ENCODE measurements around the gene MYH7B. TPM values are rescaled to one million over a fixed set of nuclear protein-coding genes. Genes with fewer than 3 reads are reported as not detected.

MYH7B gene
- total RNA-seq, 2 donors from 2014 or later = 24.4 to 34.9 TPM

DNA sequence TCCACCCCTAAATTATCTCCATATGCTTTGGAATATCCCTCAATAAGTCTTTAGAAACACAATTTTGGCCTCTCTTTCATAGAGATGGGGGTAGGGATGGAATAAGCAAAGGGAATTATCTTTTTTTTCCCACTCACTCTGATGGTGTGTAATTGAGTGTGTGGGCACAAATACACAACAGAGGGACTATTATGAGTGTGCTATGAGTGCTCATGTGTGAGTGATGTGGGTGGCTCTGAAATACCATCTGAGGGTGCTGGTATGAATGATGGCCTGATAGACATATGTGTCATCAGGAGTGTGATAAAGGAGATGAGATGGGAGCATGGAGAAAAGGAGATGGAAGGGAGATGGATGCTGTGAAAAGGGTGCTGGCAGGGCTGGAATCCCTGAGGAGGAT, 35.6 kb upstream of the MYH7B start:
- no peak overlapping the region for H3K27ac ChIP-seq
- TF ChIP-seq, protein P1, sequence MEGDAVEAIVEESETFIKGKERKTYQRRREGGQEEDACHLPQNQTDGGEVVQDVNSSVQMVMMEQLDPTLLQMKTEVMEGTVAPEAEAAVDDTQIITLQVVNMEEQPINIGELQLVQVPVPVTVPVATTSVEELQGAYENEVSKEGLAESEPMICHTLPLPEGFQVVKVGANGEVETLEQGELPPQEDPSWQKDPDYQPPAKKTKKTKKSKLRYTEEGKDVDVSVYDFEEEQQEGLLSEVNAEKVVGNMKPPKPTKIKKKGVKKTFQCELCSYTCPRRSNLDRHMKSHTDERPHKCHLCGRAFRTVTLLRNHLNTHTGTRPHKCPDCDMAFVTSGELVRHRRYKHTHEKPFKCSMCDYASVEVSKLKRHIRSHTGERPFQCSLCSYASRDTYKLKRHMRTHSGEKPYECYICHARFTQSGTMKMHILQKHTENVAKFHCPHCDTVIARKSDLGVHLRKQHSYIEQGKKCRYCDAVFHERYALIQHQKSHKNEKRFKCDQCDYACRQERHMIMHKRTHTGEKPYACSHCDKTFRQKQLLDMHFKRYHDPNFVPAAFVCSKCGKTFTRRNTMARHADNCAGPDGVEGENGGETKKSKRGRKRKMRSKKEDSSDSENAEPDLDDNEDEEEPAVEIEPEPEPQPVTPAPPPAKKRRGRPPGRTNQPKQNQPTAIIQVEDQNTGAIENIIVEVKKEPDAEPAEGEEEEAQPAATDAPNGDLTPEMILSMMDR (IDR thresholded peaks at IDR 0.05) = no peak
- H3K27me3 ChIP-seq = no peaks in the 10 kb centered on the region
- H3K4me3 ChIP-seq = no peak overlapping the region
- H3K4me1 ChIP-seq = peaks cover 0 to 40% of the 10 kb centered on the region in 2 donors
- H3K9me3 ChIP-seq = no peaks in the 10 kb centered on the region
- peaks cover 36% of the 10 kb centered on the region for H3K36me3 ChIP-seq
- no peak for DNase-seq (ENCODE audit: low spot score)

DNA sequence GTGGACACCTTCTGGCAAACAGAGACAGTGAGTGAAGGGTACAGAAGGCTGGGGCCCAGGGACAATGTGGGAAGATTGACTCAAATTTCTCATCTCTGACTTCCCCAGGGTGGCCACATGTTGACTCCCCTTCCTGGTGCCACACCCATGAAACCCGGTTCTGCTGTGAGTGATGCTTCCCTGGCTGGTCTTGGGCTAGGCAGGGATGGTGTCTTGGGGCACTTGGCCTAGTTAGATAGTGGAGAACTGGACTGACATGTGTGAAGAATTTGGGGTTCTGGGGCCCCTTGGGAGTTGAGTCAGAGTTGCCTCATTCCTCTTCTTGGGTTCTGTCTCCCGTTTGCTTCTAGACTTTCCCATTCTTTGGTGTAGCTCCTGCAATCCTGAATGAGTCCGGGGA, 34.2 kb upstream of the MYH7B start:
- H3K27ac ChIP-seq = peak overlapping the region; percentile 12 to 79
- no peaks in the 10 kb centered on the region for H3K27me3 ChIP-seq
- no peaks in the 10 kb centered on the region for H3K9me3 ChIP-seq
- no peak overlapping the region for H3K4me3 ChIP-seq
- TF ChIP-seq, protein P1 (IDR thresholded peaks at IDR 0.05) = no peak
- DNase-seq (ENCODE audit: low spot score) = no peak
- peaks cover 49% of the 10 kb centered on the region for H3K36me3 ChIP-seq
- peaks cover 0 to 27% of the 10 kb centered on the region in 2 donors for H3K4me1 ChIP-seq

DNA sequence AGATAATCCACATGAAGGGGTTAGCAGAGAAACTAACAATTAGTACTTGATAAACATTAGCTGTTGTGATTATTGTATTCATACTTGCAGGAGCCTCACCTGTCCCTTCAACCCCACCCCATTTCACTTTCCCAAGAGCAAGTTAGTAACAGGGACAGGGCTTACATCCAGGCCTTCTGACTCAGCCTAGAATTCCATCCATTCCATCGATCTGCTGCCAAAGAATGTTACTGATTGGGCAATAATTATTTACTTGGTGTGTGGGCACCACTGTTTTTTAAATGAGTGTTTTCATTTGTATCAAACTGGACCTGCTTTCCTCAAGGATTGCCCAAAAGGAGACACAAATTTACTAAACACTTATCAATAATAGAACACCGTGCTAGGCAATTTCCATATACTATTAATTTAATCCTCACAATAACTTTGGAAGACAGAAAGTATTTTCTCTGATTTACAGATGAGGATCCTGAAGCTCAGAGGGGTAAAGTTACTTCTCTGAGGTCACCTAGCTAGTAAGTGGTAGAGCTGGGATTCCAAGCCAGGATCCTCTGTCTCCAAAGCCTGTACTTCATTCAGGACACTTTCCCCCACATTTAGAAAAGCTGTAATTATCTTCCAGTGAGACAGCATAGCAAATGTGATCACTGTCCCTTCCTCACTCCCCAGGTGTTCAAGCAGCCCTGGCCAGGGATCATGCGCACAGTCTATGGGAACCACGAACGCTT, 32.9 kb upstream of the MYH7B start:
- TF ChIP-seq, protein P1 (IDR thresholded peaks at IDR 0.05) = no peak
- Histone ChIP-seq H3K36me3 (peaks cover 62% of the 10 kb centered on the region), H3K27me3 (no peaks in the 10 kb centered on the region), H3K9me3 (no peaks in the 10 kb centered on the region), H3K4me1 (peaks cover 0 to 22% of the 10 kb centered on the region in 2 donors), H3K4me3 (no peak overlapping the region), H3K27ac (peak overlapping the region; percentile 12 to 79)
- DNase-seq (ENCODE audit: low spot score) = peak; percentile 63

DNA sequence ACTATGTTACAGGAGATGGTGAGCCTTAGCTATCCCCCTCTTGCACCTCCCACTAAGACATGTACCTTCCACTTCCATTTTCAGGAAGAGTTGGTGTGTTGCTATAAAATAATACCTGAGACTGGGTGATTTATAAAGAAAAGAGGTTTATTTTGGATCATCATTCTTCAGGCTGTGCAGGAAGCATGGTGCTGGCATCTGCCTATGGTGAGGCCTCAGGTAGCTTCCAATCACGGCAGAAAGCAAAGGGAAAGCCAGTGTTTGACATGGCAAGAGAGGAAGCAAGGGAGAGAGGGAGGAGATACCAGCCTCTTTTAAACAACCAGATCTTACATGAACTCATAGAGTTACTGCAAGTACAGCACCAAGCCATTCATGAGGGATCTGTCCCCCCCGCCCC, 32.3 kb upstream of the MYH7B start:
- Histone ChIP-seq H3K27me3 (no peaks in the 10 kb centered on the region), H3K4me1 (peaks cover 0 to 22% of the 10 kb centered on the region in 2 donors), H3K27ac (peak overlapping the region; percentile 12 to 79), H3K4me3 (no peak overlapping the region), H3K36me3 (peaks cover 68% of the 10 kb centered on the region), H3K9me3 (no peaks in the 10 kb centered on the region)
- TF ChIP-seq, protein P1 (IDR thresholded peaks at IDR 0.05) = no peak
- no peak for DNase-seq (ENCODE audit: low spot score)

GRCh38 chr20:34925341-34925740, 30.3 kb upstream of the MYH7B start:
- no peak for DNase-seq (ENCODE audit: low spot score)
- H3K36me3 ChIP-seq = peaks cover 79% of the 10 kb centered on the region
- H3K27ac ChIP-seq = no peak overlapping the region
- no peaks in the 10 kb centered on the region for H3K9me3 ChIP-seq
- TF ChIP-seq, protein P1 (IDR thresholded peaks at IDR 0.05) = no peak
- H3K4me3 ChIP-seq = no peak overlapping the region
- H3K27me3 ChIP-seq = no peaks in the 10 kb centered on the region
- H3K4me1 ChIP-seq = peaks cover 0 to 22% of the 10 kb centered on the region in 2 donors

- no peak for DNase-seq (ENCODE audit: low spot score)
- Histone ChIP-seq H3K4me1 (peaks cover 0 to 22% of the 10 kb centered on the region in 2 donors), H3K27ac (no peak overlapping the region), H3K9me3 (no peaks in the 10 kb centered on the region), H3K27me3 (no peaks in the 10 kb centered on the region), H3K36me3 (peaks cover 78% of the 10 kb centered on the region), H3K4me3 (no peak overlapping the region)
- TF ChIP-seq, protein P1 (IDR thresholded peaks at IDR 0.05) = no peak
Observed at GRCh38 chr20:34925981-34926380, 29.7 kb upstream of the MYH7B start.

Measured in right atrium auricular region (tissue), 2 donors.